A673 (cell line): Measurements from ENCODE around the gene MGAT5B. TPM values are rescaled to one million over a fixed set of nuclear protein-coding genes. Genes with fewer than 3 reads are reported as not detected.
A peak's percentile ranks its signal among the peaks of the same experiment; 100 is the strongest.

Source experiments
- BruUV-seq: library from RNA; stranded (reverse); fragments of 400-500 nt; replicated peaks from 2 replicates; lab custom pipeline; 2021; lab: Mats Ljungman, UMichigan
- CTCF ChIA-PET: fragments of 300-600 bp; sonication (Branson Sonifier 250); formaldehyde crosslinking; loops from one replicate; lab custom pipeline; 2022; ENCODE audit warnings: antibody characterized with exemption; lab: Charles Lee
- POLR2A ChIA-PET: fragments of 300-600 bp; sonication (Branson Sonifier 250); formaldehyde crosslinking; loops from one replicate; lab custom pipeline; 2022; ENCODE audit warnings: antibody characterized with exemption; ENCODE audit not compliant: low non-redundant PET; lab: Charles Lee
- DNase-seq: peaks from one replicate; pipeline ENCODE4 v3.0.0-alpha.2; 2015; ENCODE audit warnings: low spot score
- H3K27ac ChIP-seq: fragments of 200-600 bp; sonication (generic); 2 replicates; pipeline ENCODE4 v1.5.1; 2016; ENCODE audit warnings: mixed run types, low read depth, mild to moderate bottlenecking, mixed read lengths, antibody characterized with exemption, low read length; ENCODE audit not compliant: poor library complexity, severe bottlenecking
- H3K27me3 ChIP-seq: fragments of 200-600 bp; sonication (generic); replicated peaks from 2 replicates; pipeline ENCODE4 v1.6.1; 2017; ENCODE audit warnings: mixed run types, low read depth, mild to moderate bottlenecking, mixed read lengths, antibody characterized with exemption, low read length; ENCODE audit not compliant: insufficient read depth, poor library complexity
- H3K36me3 ChIP-seq: fragments of 200-600 bp; sonication (generic); 2 replicates; pipeline ENCODE4 v1.6.1; 2016; ENCODE audit warnings: mixed run types, mild to moderate bottlenecking, mixed read lengths, antibody characterized with exemption, low read length; ENCODE audit not compliant: insufficient read depth, poor library complexity, severe bottlenecking
- H3K4me1 ChIP-seq: fragments of 200-600 bp; sonication (generic); 2 replicates; pipeline ENCODE4 v1.6.1; 2017; ENCODE audit warnings: mixed run types, mild to moderate bottlenecking, mixed read lengths, antibody characterized with exemption, low read length; ENCODE audit not compliant: insufficient read depth, poor library complexity, severe bottlenecking
- H3K4me3 ChIP-seq: fragments of 200-600 bp; sonication (generic); 2 replicates; pipeline ENCODE4 v1.5.1; 2016; ENCODE audit warnings: low read depth, mixed run types, mild to moderate bottlenecking, mixed read lengths, low read length; ENCODE audit not compliant: poor library complexity, severe bottlenecking
- H3K9me3 ChIP-seq: fragments of 200-600 bp; sonication (generic); 2 replicates; pipeline ENCODE4 v1.6.1; 2016; ENCODE audit warnings: mixed run types, low read depth, mild to moderate bottlenecking, mixed read lengths, antibody characterized with exemption, low read length; ENCODE audit not compliant: poor library complexity, severe bottlenecking
- EZH2 ChIP-seq: fragments of 200-600 bp; sonication (generic); IDR thresholded peaks from 2 replicates; pipeline ENCODE4 v1.6.1; 2017; ENCODE audit warnings: borderline replicate concordance, low read depth, mild to moderate bottlenecking, mixed read lengths, antibody characterized with exemption, low read length; ENCODE audit not compliant: poor library complexity, severe bottlenecking
- intact Hi-C: fragments of 100-400 bp; cut with micrococcal nuclease; formaldehyde crosslinking; loops from one replicate; pipeline ENCODE4 v1.10.0; 2022; ENCODE audit not compliant: unreplicated experiment
- total RNA-seq: library from RNA; stranded (reverse); gene quantifications from 2 replicates; pipeline ENCODE4 v1.2.3, GENCODE V29; 2021
- TF ChIP-seq, protein P1 (sequence below): fragments of 300-800, 200-600 bp; sonication (generic); conservative IDR thresholded peaks from 2 replicates; pipeline ENCODE4 v1.5.1; 2017; ENCODE audit warnings: low read depth, mild to moderate bottlenecking, antibody characterized with exemption, low read length, moderate library complexity, mixed read lengths

The MGAT5B gene
- total RNA-seq, 1 experiment from 2014 or later = 1.1 TPM

DNA sequence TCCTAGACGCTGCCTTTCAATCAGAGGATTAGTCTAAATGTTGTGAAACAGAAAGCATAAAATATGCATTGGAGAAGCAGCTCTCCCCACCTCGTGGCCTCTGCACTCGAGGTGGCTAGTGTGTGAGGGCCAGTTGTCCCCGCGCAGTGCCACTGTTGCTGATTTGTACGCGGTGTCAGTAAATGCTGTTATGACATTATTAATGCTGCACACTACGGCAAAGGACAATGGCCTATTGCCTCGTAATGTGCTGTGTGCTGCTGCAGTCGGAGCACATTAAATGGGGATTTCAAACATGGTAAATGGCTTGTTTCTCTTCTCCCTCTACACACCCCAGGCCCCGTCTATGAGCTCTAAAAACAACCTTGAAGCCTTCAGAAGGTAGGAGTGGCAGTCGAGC lies 5.7 kb upstream of the MGAT5B start:
- CTCF ChIA-PET = no interaction called here
- peak overlapping the region; percentile 23 for H3K27ac ChIP-seq

DNA sequence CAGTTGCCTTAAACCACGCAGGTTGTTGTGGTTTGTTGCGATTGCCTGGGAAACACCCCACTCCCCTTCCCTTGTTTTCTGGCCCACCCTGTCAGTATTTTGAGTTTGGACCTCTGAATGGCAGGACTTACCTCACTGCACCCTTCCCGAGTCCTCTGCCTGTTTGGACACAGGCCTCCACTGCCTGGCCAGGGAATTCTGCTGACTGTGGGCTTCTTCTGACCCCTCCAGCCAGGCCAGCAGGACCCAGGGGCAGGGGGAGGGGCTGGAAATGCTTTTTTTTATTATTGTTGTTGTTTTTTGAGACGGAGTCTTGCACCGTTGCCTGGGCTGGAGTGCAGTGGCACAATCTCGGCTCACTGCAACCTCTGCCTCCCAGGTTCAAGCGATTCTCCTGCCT lies 4.2 kb upstream of the MGAT5B start:
- ChIA-PET POLR2A (no interaction called here), CTCF (no interaction called here)
- Histone ChIP-seq H3K36me3 (no peaks in the 10 kb centered on the region), H3K4me1 (peaks cover 18% of the 10 kb centered on the region), H3K27ac (no peak overlapping the region), H3K9me3 (no peaks in the 10 kb centered on the region), H3K27me3 (peaks cover 5% of the 10 kb centered on the region), H3K4me3 (no peak overlapping the region)
- TF ChIP-seq, protein P1, sequence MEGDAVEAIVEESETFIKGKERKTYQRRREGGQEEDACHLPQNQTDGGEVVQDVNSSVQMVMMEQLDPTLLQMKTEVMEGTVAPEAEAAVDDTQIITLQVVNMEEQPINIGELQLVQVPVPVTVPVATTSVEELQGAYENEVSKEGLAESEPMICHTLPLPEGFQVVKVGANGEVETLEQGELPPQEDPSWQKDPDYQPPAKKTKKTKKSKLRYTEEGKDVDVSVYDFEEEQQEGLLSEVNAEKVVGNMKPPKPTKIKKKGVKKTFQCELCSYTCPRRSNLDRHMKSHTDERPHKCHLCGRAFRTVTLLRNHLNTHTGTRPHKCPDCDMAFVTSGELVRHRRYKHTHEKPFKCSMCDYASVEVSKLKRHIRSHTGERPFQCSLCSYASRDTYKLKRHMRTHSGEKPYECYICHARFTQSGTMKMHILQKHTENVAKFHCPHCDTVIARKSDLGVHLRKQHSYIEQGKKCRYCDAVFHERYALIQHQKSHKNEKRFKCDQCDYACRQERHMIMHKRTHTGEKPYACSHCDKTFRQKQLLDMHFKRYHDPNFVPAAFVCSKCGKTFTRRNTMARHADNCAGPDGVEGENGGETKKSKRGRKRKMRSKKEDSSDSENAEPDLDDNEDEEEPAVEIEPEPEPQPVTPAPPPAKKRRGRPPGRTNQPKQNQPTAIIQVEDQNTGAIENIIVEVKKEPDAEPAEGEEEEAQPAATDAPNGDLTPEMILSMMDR = no peak
- TF ChIP-seq EZH2 = no peak
- intact Hi-C loops = loop anchor here (10.0 kb wide), 1 partner anchor 381 kb away; no protein-coding TSS in a partner anchor
- BruUV-seq = no TSS peak
- no peak for DNase-seq

More for the DNA sequence above, 5.7 kb upstream of the MGAT5B start:
- DNase-seq = no peak
- H3K9me3 ChIP-seq = no peaks in the 10 kb centered on the region
- no TSS peak for BruUV-seq
- intact Hi-C loops = loop anchor here (10.0 kb wide), 1 partner anchor 382 kb away; no protein-coding TSS in a partner anchor
- no peaks in the 10 kb centered on the region for H3K27me3 ChIP-seq
- H3K36me3 ChIP-seq = no peaks in the 10 kb centered on the region
- TF ChIP-seq, protein P1 = no peak
- TF ChIP-seq EZH2 = no peak
- POLR2A ChIA-PET = no interaction called here
- H3K4me3 ChIP-seq = no peak overlapping the region
- peaks cover 14% of the 10 kb centered on the region for H3K4me1 ChIP-seq

DNA sequence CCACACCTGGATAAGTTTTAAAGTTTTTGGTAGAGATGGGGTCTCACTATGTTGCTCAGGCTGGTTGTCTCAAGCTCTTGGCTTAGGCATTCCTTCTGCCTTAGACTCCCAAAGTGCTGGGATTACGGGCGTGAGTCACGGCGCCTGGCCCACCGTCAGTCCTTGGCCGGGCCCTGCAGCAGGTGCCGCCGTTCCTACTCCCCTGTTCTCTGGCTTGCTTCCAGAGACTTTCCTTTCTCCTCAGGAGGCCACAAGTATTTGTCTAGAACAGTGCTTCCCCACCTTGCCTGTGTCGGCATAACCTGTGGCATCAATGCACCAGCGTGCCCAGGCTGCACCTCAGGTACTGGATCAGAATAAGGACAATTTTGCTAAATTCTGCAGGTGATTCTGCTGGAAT lies 3.0 kb upstream of the MGAT5B start:
- POLR2A ChIA-PET = no interaction called here
- no peak for TF ChIP-seq EZH2
- TF ChIP-seq, protein P1 = no peak
- Histone ChIP-seq H3K36me3 (no peaks in the 10 kb centered on the region), H3K27me3 (peaks cover 16% of the 10 kb centered on the region), H3K9me3 (no peaks in the 10 kb centered on the region), H3K27ac (no peak overlapping the region), H3K4me1 (peaks cover 18% of the 10 kb centered on the region), H3K4me3 (no peak overlapping the region)
- no TSS peak for BruUV-seq
- CTCF ChIA-PET = no interaction called here
- intact Hi-C loops = loop anchor here (10.0 kb wide), 1 partner anchor 380 kb away; no protein-coding TSS in a partner anchor
- DNase-seq = no peak
